ENCODE results near the gene TACC2.

DNA sequence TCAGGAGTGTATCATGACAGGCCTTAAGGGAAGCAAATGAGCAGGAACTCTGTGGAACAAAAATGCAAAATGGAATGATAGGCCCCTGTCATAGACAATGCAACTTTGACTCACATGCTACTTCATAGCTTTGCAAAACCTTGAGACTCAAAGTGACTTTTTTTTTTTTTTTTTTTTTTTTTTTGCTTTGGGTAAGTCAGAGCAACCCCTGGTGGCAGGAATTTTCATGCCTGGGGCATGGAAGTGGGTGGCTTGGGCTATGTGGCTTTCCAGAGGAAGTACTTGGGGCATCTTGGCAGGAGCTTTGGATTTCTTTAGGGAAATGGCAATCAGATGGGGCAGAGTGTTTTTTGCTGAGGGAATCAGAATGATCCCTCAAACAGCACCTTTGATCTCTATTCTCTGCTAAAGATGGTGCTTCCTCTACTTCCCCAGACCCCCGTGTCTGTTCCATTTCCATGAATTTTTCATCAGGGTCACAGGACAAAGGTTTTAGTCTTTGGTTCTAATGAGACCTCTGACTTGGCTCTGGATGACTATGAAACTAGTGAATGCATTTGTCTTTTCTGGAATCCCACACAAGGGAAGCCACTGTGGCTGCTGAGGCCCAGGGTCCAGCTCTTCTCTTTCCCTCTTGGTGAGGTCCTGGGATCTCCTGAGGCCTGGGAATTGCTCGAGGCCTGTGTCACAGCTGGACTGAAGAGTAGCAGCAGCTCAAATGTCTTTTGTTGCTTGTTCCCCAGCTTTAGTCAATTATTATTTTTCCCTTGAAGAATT, 62.8 kb downstream of the TACC2 start:
- TF ChIP-seq, protein P1, sequence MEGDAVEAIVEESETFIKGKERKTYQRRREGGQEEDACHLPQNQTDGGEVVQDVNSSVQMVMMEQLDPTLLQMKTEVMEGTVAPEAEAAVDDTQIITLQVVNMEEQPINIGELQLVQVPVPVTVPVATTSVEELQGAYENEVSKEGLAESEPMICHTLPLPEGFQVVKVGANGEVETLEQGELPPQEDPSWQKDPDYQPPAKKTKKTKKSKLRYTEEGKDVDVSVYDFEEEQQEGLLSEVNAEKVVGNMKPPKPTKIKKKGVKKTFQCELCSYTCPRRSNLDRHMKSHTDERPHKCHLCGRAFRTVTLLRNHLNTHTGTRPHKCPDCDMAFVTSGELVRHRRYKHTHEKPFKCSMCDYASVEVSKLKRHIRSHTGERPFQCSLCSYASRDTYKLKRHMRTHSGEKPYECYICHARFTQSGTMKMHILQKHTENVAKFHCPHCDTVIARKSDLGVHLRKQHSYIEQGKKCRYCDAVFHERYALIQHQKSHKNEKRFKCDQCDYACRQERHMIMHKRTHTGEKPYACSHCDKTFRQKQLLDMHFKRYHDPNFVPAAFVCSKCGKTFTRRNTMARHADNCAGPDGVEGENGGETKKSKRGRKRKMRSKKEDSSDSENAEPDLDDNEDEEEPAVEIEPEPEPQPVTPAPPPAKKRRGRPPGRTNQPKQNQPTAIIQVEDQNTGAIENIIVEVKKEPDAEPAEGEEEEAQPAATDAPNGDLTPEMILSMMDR (IDR thresholded peaks at IDR 0.05) = no peak
- no peak for TF ChIP-seq EZH2 (IDR thresholded peaks at IDR 0.05; ENCODE audit: borderline replicate concordance, insufficient read depth, low read depth, low read length, poor library complexity, severe bottlenecking)

Data from B cell (primary cell).